Measurements from ENCODE around the gene ASH1L. TPM values are rescaled to one million over a fixed set of nuclear protein-coding genes. Genes with fewer than 3 reads are reported as not detected.
"Not testable (repeated sequence)": the region's sequence is repeated elsewhere in the genome, so short reads cannot be mapped to it uniquely, and the experiment has no call there.

Gene ASH1L, protein sequence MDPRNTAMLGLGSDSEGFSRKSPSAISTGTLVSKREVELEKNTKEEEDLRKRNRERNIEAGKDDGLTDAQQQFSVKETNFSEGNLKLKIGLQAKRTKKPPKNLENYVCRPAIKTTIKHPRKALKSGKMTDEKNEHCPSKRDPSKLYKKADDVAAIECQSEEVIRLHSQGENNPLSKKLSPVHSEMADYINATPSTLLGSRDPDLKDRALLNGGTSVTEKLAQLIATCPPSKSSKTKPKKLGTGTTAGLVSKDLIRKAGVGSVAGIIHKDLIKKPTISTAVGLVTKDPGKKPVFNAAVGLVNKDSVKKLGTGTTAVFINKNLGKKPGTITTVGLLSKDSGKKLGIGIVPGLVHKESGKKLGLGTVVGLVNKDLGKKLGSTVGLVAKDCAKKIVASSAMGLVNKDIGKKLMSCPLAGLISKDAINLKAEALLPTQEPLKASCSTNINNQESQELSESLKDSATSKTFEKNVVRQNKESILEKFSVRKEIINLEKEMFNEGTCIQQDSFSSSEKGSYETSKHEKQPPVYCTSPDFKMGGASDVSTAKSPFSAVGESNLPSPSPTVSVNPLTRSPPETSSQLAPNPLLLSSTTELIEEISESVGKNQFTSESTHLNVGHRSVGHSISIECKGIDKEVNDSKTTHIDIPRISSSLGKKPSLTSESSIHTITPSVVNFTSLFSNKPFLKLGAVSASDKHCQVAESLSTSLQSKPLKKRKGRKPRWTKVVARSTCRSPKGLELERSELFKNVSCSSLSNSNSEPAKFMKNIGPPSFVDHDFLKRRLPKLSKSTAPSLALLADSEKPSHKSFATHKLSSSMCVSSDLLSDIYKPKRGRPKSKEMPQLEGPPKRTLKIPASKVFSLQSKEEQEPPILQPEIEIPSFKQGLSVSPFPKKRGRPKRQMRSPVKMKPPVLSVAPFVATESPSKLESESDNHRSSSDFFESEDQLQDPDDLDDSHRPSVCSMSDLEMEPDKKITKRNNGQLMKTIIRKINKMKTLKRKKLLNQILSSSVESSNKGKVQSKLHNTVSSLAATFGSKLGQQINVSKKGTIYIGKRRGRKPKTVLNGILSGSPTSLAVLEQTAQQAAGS (N-terminal part only)
- 41.5 and 41.6 TPM in 2 replicates for total RNA-seq

DNA sequence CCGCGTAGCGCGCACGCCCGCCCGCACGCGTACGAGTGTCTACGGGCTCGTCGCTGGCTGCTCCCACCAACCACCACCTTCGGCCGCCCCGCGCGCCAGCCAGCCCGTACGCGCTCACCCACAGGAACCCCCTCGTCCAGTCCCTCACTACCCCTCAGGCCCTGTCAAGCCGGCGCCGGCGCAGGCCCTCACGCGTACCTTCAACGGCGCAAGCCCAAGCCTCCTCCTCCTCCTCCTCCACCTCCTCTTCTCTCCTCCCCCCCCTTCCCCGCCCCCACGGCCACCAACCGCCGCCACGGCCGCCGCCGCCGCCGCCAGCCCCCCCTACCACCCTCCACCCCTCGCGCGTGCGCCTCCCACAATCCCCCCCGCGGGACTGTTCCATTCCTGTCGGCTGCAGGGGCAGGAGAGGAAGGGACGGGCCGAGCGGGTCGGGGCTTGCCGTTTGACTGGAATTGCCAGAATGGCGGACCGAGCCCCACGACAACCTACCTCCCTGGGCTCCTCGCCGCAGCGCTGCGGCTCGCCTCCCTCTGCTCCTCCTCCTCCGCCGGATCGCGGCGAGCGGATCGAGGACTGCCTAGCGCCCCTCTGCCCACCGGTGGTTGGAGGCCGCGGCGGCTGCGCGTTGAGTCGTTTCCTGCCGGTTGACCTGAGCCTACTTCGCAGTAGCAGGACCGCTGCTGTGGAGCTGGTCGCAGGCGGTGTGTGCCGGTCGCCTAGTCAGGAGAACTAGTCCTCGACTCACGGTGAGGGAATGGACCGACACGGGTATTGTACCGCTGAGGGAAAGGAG lies at the start of gene ASH1L:
ASH1L (minus strand) TSS at position 223 of the 796 bp plus-strand sequence. CDS start 41,284 bp downstream, outside the sequence.
- TF ChIP-seq, protein P1, sequence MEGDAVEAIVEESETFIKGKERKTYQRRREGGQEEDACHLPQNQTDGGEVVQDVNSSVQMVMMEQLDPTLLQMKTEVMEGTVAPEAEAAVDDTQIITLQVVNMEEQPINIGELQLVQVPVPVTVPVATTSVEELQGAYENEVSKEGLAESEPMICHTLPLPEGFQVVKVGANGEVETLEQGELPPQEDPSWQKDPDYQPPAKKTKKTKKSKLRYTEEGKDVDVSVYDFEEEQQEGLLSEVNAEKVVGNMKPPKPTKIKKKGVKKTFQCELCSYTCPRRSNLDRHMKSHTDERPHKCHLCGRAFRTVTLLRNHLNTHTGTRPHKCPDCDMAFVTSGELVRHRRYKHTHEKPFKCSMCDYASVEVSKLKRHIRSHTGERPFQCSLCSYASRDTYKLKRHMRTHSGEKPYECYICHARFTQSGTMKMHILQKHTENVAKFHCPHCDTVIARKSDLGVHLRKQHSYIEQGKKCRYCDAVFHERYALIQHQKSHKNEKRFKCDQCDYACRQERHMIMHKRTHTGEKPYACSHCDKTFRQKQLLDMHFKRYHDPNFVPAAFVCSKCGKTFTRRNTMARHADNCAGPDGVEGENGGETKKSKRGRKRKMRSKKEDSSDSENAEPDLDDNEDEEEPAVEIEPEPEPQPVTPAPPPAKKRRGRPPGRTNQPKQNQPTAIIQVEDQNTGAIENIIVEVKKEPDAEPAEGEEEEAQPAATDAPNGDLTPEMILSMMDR (IDR thresholded peaks at IDR 0.05; ENCODE audit: extremely low read depth, low read depth, low read length), result no peak
- peak within 1 kb of the TSS; percentile 94 for H3K4me2 ChIP-seq (ENCODE audit: insufficient read depth, low read length)
- H3K36me3 ChIP-seq (ENCODE audit: insufficient read depth, low read length), result no peaks in the 10 kb centered on the region
- H3K9me3 ChIP-seq (ENCODE audit: low read depth, low read length), result no peaks in the 10 kb centered on the region
- H2AFZ ChIP-seq (ENCODE audit: low read length), result peak within 1 kb of the TSS; percentile 96
- H3K27me3 ChIP-seq (ENCODE audit: insufficient read depth, low read length), result no peaks in the 10 kb centered on the region
- peaks cover 25% of the 10 kb centered on the region for H4K20me1 ChIP-seq (ENCODE audit: insufficient read depth, low read length)
- peaks cover 85% of the 10 kb centered on the region for H3K79me2 ChIP-seq (ENCODE audit: insufficient read depth, low read length)
- peak within 1 kb of the TSS; percentile 98 for H3K4me3 ChIP-seq (ENCODE audit: insufficient read depth, low read length)
- peak within 1 kb of the TSS; percentile 98 for H3K27ac ChIP-seq (ENCODE audit: low read depth, low read length)
- peaks cover 19% of the 10 kb centered on the region for H3K4me1 ChIP-seq (ENCODE audit: insufficient read depth, low read length)
- DNase-seq (ENCODE audit: insufficient read length, low spot score, missing footprints), result peak; percentile 98

DNA sequence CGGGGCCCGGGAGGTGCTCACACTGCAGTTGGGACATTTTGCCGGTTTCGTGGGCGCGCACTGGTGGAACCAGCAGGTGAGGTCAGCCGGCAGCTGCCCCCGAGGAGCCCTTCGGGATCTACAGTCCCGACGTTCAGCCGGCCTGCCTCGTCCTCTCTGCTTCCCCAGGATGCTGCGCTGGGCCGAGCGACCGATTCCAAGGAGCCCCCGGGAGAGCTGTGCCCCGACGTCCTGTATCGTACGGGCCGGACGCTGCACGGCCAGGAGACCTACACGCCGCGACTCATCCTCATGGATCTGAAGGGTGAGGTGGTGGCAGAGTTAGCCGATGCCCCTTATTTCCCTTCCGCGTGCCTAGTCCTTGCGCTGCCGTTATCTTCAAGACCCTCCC lies 47.6 kb upstream of the ASH1L start:
- not testable (repeated sequence) for H3K27ac ChIP-seq (ENCODE audit: low read depth, low read length); H4K20me1 ChIP-seq (ENCODE audit: insufficient read depth, low read length); H3K27me3 ChIP-seq (ENCODE audit: insufficient read depth, low read length); H3K4me1 ChIP-seq (ENCODE audit: insufficient read depth, low read length); H2AFZ ChIP-seq (ENCODE audit: low read length); H3K79me2 ChIP-seq (ENCODE audit: insufficient read depth, low read length); DNase-seq (ENCODE audit: insufficient read length, low spot score, missing footprints); H3K9me3 ChIP-seq (ENCODE audit: low read depth, low read length); H3K4me2 ChIP-seq (ENCODE audit: insufficient read depth, low read length)
- Histone ChIP-seq H3K36me3 (ENCODE audit: insufficient read depth, low read length) (peaks cover 11% of the 10 kb centered on the region), H3K4me3 (ENCODE audit: insufficient read depth, low read length) (peak overlapping the region; percentile 72)

DNA sequence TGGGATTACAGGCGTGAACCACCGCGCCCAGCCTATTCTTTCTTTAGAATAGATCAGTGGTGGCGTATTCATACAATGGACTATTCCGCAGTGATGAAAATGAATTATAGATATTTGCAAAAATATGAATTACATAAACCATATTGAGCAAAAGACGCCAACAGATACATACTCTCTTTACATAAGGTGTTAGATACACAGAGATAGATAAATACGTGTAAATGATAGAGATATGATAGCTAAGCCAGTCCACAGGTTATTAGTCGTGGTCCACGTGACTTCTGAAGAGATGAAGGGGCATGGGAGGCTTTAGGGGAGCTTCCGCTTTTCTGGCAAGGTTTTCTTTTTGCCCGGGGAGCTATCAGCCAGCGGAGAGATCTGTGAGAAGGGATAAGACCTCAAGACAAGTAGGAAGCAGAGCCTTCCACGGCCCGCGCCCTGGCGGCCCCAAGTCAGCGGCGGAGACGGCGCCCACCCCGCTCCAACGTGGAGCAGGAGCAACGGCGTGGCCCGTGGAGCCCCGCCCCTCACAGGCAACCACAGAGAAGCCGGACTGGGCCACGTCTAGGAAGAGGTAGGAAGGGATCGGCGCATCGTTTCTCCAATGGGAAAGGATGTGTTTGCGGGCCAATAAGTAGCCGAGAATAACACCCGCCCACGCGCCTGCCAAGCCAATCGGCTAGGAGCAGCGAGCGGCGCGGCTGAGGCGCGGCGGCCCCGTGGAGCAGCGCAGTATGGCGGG lies 47.1 kb upstream of the ASH1L start, which contains the start of gene MSTO1:
MSTO1 (plus strand) TSS at position 704 of the 742 bp plus-strand sequence; CDS start at position 735, 31 bp downstream.
- Histone ChIP-seq H3K9me3 (ENCODE audit: low read depth, low read length) (no peaks in the 10 kb centered on the region), H3K27ac (ENCODE audit: low read depth, low read length) (peak within 1 kb of the TSS; percentile 48), H4K20me1 (ENCODE audit: insufficient read depth, low read length) (no peaks in the 10 kb centered on the region), H3K27me3 (ENCODE audit: insufficient read depth, low read length) (no peaks in the 10 kb centered on the region), H3K79me2 (ENCODE audit: insufficient read depth, low read length) (no peaks in the 10 kb centered on the region), H3K4me2 (ENCODE audit: insufficient read depth, low read length) (peak within 1 kb of the TSS; percentile 73), H3K4me3 (ENCODE audit: insufficient read depth, low read length) (peak within 1 kb of the TSS; percentile 72), H3K36me3 (ENCODE audit: insufficient read depth, low read length) (peaks cover 9% of the 10 kb centered on the region), H2AFZ (ENCODE audit: low read length) (peak within 1 kb of the TSS; percentile 67), H3K4me1 (ENCODE audit: insufficient read depth, low read length) (no peaks in the 10 kb centered on the region)
- TF ChIP-seq, protein P1 (IDR thresholded peaks at IDR 0.05; ENCODE audit: extremely low read depth, low read depth, low read length), result no peak
- DNase-seq (ENCODE audit: insufficient read length, low spot score, missing footprints), result peak; percentile 97
